GM12878 (cell line): ENCODE results near the gene RNF126. TPM values are rescaled to one million over a fixed set of nuclear protein-coding genes. Genes with fewer than 3 reads are reported as not detected.
A peak's percentile ranks its signal among the peaks of the same experiment; 100 is the strongest.
"Not testable (repeated sequence)": the region's sequence is repeated elsewhere in the genome, so short reads cannot be mapped to it uniquely, and the experiment has no call there.

Experiments
- ATAC-seq: fragments of 200-7000 bp; cut with Tn5 transposase; 3 replicates; pipeline ENCODE4 v1.9.1; 2020; ENCODE audit warnings: mild to moderate bottlenecking, moderate library complexity
- BruUV-seq: library from RNA; stranded (reverse); fragments of 400-500 nt; replicated peaks from 2 replicates; lab custom pipeline; 2021; lab: Mats Ljungman, UMichigan
- CTCF ChIA-PET: fragments of 300-600 bp; sonication (Branson Sonifier 250); formaldehyde crosslinking; extraction: SDS; loops from one replicate; lab custom pipeline; 2021; ENCODE audit warnings: inconsistent platforms; lab: Yijun Ruan, JAX
- POLR2A ChIA-PET: fragments of 350-600 bp; formaldehyde crosslinking; extraction: SDS; loops from one replicate; lab custom pipeline; 2021; ENCODE audit warnings: inconsistent platforms; lab: Charles Lee
- RAD21 ChIA-PET: fragments of 300-600 bp; sonication (Branson Sonifier 250); formaldehyde crosslinking; loops from one replicate; lab custom pipeline; 2023; ENCODE audit warnings: antibody characterized with exemption; ENCODE audit not compliant: unreplicated experiment; lab: Charles Lee
- SMC1A ChIA-PET: fragments of 300-600 bp; sonication (Branson Sonifier 250); formaldehyde crosslinking; loops from one replicate; lab custom pipeline; 2023; ENCODE audit not compliant: unreplicated experiment, uncharacterized antibody; lab: Charles Lee
- DNase-seq: peaks from one replicate; pipeline ENCODE4 v3.0.0-alpha.2; 2011; ENCODE audit warnings: low read depth, low spot score
- FAIRE-seq: peaks from 3 replicates; lab custom pipeline; 2011; peaks lifted over from hg19 to GRCh38; lab: Jason Lieb, UNC
- H2AFZ ChIP-seq: 2 replicates; pipeline ENCODE4 v1.6.0; 2011; ENCODE audit warnings: low read depth, low read length, control low read depth; ENCODE audit not compliant: control insufficient read depth
- H3K27ac ChIP-seq: 2 replicates; pipeline ENCODE4 v1.5.1; 2011; ENCODE audit warnings: control low read depth; ENCODE audit not compliant: control insufficient read depth, insufficient read depth
- H3K27me3 ChIP-seq, 2 experiments: replicated peaks in 1 of 2; 2 replicates each; pipeline versions ENCODE4 v1.6.0 to v1.6.1; 2011; ENCODE audit warnings: low read length in 1 of 2; ENCODE audit not compliant: control insufficient read depth in 2 of 2, insufficient read depth in 2 of 2
- H3K36me3 ChIP-seq, 2 experiments: 2 replicates each; pipeline ENCODE4 v1.5.1; 2011; ENCODE audit warnings: low read length in 1 of 2; ENCODE audit not compliant: control insufficient read depth in 2 of 2, insufficient read depth in 2 of 2
- H3K4me1 ChIP-seq: 2 replicates; pipeline ENCODE4 v1.6.1; 2011; ENCODE audit warnings: mild to moderate bottlenecking, low read length, moderate library complexity, mixed read lengths; ENCODE audit not compliant: control insufficient read depth, insufficient read depth
- H3K4me2 ChIP-seq: 2 replicates; pipeline ENCODE4 v1.6.0; 2011; ENCODE audit warnings: control low read depth; ENCODE audit not compliant: control insufficient read depth, insufficient read depth
- H3K4me3 ChIP-seq: fragments of 200-600 bp; sonication (generic); 2 replicates; pipeline ENCODE4 v1.5.1; 2016
- H3K79me2 ChIP-seq: 2 replicates; pipeline ENCODE4 v1.6.0; 2011; ENCODE audit warnings: low read length; ENCODE audit not compliant: control insufficient read depth, insufficient read depth
- H3K9ac ChIP-seq: 2 replicates; pipeline ENCODE4 v1.8.0; 2011; ENCODE audit warnings: low read length, control low read depth, mixed read lengths; ENCODE audit not compliant: control insufficient read depth, insufficient read depth
- H3K9me3 ChIP-seq: replicated peaks from 3 replicates; pipeline ENCODE4 v1.5.1; 2011; ENCODE audit warnings: mild to moderate bottlenecking, low read length; ENCODE audit not compliant: control insufficient read depth, insufficient read depth
- H4K20me1 ChIP-seq: 2 replicates; pipeline ENCODE4 v1.6.0; 2011; ENCODE audit not compliant: control insufficient read depth, insufficient read depth
- EGR1 ChIP-seq, 2 experiments: IDR thresholded peaks; 1 replicate in 1 of 2; 2 replicates in 1 of 2; pipeline ENCODE4 v1.6.1; 2011 to 2012; ENCODE audit warnings: low read depth in 2 of 2, low read length in 2 of 2, borderline replicate concordance in 1 of 2, mild to moderate bottlenecking in 1 of 2, moderate library complexity in 1 of 2
- FOXM1 ChIP-seq: IDR thresholded peaks from 2 replicates; pipeline ENCODE4 v1.6.1; 2012; ENCODE audit warnings: low read depth, mild to moderate bottlenecking, inconsistent platforms, low read length, moderate library complexity
- PKNOX1 ChIP-seq: fragments of 450-650 bp; IDR thresholded peaks from 2 replicates; pipeline ENCODE4 v1.6.1; 2016; ENCODE audit warnings: mild to moderate bottlenecking
- SMARCA5 ChIP-seq: fragments of 450-650 bp; IDR thresholded peaks from 2 replicates; pipeline ENCODE4 v1.6.1; 2017; ENCODE audit warnings: mild to moderate bottlenecking
- WGBS: methylation state at CpG from one replicate; pipeline ENCODE4 v1.1.6; 2016; ENCODE audit warnings: low lambda C conversion rate; ENCODE audit not compliant: insufficient replicate concordance, insufficient coverage; ENCODE audit errors: missing lambda C conversion rate; 5-methylcytosine and 5-hydroxymethylcytosine counted together
- in situ Hi-C: fragments of 300-500 bp; cut with MboI; formaldehyde crosslinking; loops from 9 replicates; pipeline ENCODE4 v1.14.3; 2018; ENCODE audit warnings: mixed read lengths
- intact Hi-C: fragments of 100-400 bp; cut with micrococcal nuclease; formaldehyde crosslinking; loops from one replicate; pipeline ENCODE4 v1.14.2; 2022; ENCODE audit not compliant: unreplicated experiment
- polyA plus RNA-seq, 11 experiments: library from polyadenylated mRNA; depleted of rRNA in 4 of 11; unstranded in 6 of 11; stranded (reverse) in 5 of 11; fragments of >200 nt; fragmentation: Nextera tagmentation in 4 of 11; fragmentation: Illumina TruSeq in 1 of 11; extraction: Ambion mirVana in 4 of 11; extraction: Trizol in 1 of 11; gene quantifications; 1 replicate in 1 of 11; 2 replicates in 10 of 11; pipeline versions ENCODE4 v1.2.1 to v1.2.3, GENCODE V29; 2011 to 2016; ENCODE audit warnings: inconsistent platforms in 2 of 11, missing spikeins in 2 of 11, low read depth in 1 of 11
- total RNA-seq, 4 experiments: library from RNA; depleted of rRNA in 3 of 4; stranded (reverse); fragments of >200 nt in 3 of 4; fragmentation: Illumina TruSeq in 1 of 4; extraction: Trizol in 1 of 4; gene quantifications; 2 replicates each; pipeline versions ENCODE4 v1.2.1 to v1.2.3, GENCODE V29; 2013 to 2021
- TF ChIP-seq, protein P1 (sequence below), 3 experiments: IDR thresholded peaks in 2 of 3; conservative IDR thresholded peaks in 1 of 3; 2 replicates each; pipeline ENCODE4 v1.5.1; 2011; ENCODE audit warnings: low read depth in 3 of 3, low read length in 3 of 3, mild to moderate bottlenecking in 3 of 3, control low read depth in 2 of 3, moderate library complexity in 2 of 3, inconsistent platforms in 1 of 3, mixed read lengths in 1 of 3; ENCODE audit not compliant: control insufficient read depth in 2 of 3, insufficient read depth in 1 of 3; ENCODE audit errors: extremely low read depth in 1 of 3

The RNF126 gene
- total and polyA plus RNA-seq, 10 of the 15 experiments (the other 5 are each of a cell fraction or from before 2014, with no cell fraction given) = 0.45 to 100 (median 50.6) TPM

- DNase-seq, H3K27me3 ChIP-seq, intact Hi-C loops, H3K4me3 ChIP-seq, H3K79me2 ChIP-seq, H3K9me3 ChIP-seq, H3K27ac ChIP-seq, H4K20me1 ChIP-seq, POLR2A ChIA-PET, in situ Hi-C loops, RAD21 ChIA-PET, H3K9ac ChIP-seq, H3K36me3 ChIP-seq, BruUV-seq, H3K4me1 ChIP-seq: not testable (repeated sequence)
- WGBS = 17% methylated on average over 18 of the region's 34 CpGs
- peak overlapping the region; percentile 34 for H2AFZ ChIP-seq
- ATAC-seq (peak; percentile 61), FAIRE-seq (peak; percentile 13)
- peak overlapping the region; percentile 17; the same call in 1 of the 2 replicates for H3K4me2 ChIP-seq
- SMC1A ChIA-PET = interaction anchor here (0.7 kb wide), 1 partner anchor 19 kb away, joined by 3 read pairs; no protein-coding TSS in a partner anchor
- peak; percentile 83 for TF ChIP-seq SMARCA5
- TF ChIP-seq EGR1 (IDR thresholded peaks at IDR 0.05; ENCODE audit: borderline replicate concordance in 1 of 2, low read depth in 2 of 2, low read length in 2 of 2) = peak in 1 of 2 experiments; percentile 9; a peak in 1 of 3 replicates
- TF ChIP-seq, protein P1, sequence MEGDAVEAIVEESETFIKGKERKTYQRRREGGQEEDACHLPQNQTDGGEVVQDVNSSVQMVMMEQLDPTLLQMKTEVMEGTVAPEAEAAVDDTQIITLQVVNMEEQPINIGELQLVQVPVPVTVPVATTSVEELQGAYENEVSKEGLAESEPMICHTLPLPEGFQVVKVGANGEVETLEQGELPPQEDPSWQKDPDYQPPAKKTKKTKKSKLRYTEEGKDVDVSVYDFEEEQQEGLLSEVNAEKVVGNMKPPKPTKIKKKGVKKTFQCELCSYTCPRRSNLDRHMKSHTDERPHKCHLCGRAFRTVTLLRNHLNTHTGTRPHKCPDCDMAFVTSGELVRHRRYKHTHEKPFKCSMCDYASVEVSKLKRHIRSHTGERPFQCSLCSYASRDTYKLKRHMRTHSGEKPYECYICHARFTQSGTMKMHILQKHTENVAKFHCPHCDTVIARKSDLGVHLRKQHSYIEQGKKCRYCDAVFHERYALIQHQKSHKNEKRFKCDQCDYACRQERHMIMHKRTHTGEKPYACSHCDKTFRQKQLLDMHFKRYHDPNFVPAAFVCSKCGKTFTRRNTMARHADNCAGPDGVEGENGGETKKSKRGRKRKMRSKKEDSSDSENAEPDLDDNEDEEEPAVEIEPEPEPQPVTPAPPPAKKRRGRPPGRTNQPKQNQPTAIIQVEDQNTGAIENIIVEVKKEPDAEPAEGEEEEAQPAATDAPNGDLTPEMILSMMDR (IDR thresholded peaks at IDR 0.05 in 2 of 3, conservative IDR thresholded peaks at IDR 0.05 in 1 of 3; ENCODE audit: control insufficient read depth in 2 of 3, extremely low read depth in 1 of 3, insufficient read depth in 1 of 3, low read depth in 3 of 3, low read length in 3 of 3) = peak; percentile 44 to 51 (median 46)
- 0 out of 2 replicates have a peak, but pooled peaks have one; percentile 23 for TF ChIP-seq FOXM1
- peak; percentile 53; the same call in 1 of the 2 replicates for TF ChIP-seq PKNOX1
- CTCF ChIA-PET = interaction anchor here (0.7 to 1.0 kb wide), 2 partner anchors 50 to 99 kb away, joined by 3 read pairs; no protein-coding TSS in a partner anchor
Observed at GRCh38 chr19:605061-605971, 57.7 kb downstream of the RNF126 start.
